K562 (cell line): ENCODE results near the gene CENPX. TPM values are rescaled to one million over a fixed set of nuclear protein-coding genes. Genes with fewer than 3 reads are reported as not detected.
A peak's percentile ranks its signal among the peaks of the same experiment; 100 is the strongest.

Source experiments
- ATAC-seq: fragments of 200-7000 bp; cut with Tn5 transposase; 3 replicates; pipeline ENCODE4 v1.9.1; 2020; ENCODE audit warnings: moderate library complexity
- BruUV-seq: library from RNA; stranded (reverse); fragments of 400-500 nt; replicated peaks from 2 replicates; lab custom pipeline; 2021; lab: Mats Ljungman, UMichigan
- CTCF ChIA-PET: fragments of 300-600 bp; formaldehyde crosslinking; extraction: SDS; loops from one replicate; lab custom pipeline; 2021; ENCODE audit warnings: low intra/inter-chr PET ratio; lab: Yijun Ruan, JAX
- POLR2A ChIA-PET: fragments of 300-600, 350-650 bp; sonication (Branson Sonifier 250); formaldehyde crosslinking; extraction: SDS; loops from one replicate; lab custom pipeline; 2021; ENCODE audit warnings: antibody characterized with exemption, inconsistent platforms; lab: Yijun Ruan, JAX
- DNase-seq, 4 experiments: peaks; one replicate each; pipeline versions ENCODE4 v3.0.0 to v3.0.0-alpha.2; 2011 to 2018; ENCODE audit warnings: low spot score in 3 of 4, mixed read lengths in 3 of 4; ENCODE audit errors: extremely low read depth in 1 of 4
- FAIRE-seq: peaks from 2 replicates; lab custom pipeline; 2011; peaks lifted over from hg19 to GRCh38; lab: Jason Lieb, UNC
- H2AFZ ChIP-seq: 2 replicates; pipeline ENCODE4 v1.6.0; 2011; ENCODE audit warnings: low read depth, low read length, control low read depth, inconsistent platforms
- H3K27ac ChIP-seq: fragments of 200-600 bp; 3 replicates; pipeline ENCODE4 v1.8.0; 2011; ENCODE audit warnings: low read depth, mild to moderate bottlenecking, control low read depth, inconsistent platforms, low read length, moderate library complexity, mixed read lengths; ENCODE audit errors: extremely low read depth
- H3K27me3 ChIP-seq, 2 experiments: fragments of 300-600 bp in 1 of 2; 2 replicates in 1 of 2; 3 replicates in 1 of 2; pipeline versions ENCODE4 v1.6.0 to v1.8.0; 2011; ENCODE audit warnings: inconsistent platforms in 2 of 2, low read length in 2 of 2, mild to moderate bottlenecking in 1 of 2, mixed read lengths in 1 of 2, moderate library complexity in 1 of 2; ENCODE audit not compliant: control insufficient read depth in 2 of 2, insufficient read depth in 2 of 2
- H3K36me3 ChIP-seq: fragments of 300-600 bp; 3 replicates; pipeline ENCODE4 v1.8.0; 2011; ENCODE audit warnings: mild to moderate bottlenecking, low read length, inconsistent platforms; ENCODE audit not compliant: control insufficient read depth, insufficient read depth
- H3K4me1 ChIP-seq, 2 experiments: fragments of 200-600 bp in 1 of 2; replicated peaks in 1 of 2; 2 replicates in 1 of 2; 3 replicates in 1 of 2; pipeline versions ENCODE4 v1.5.1 to v1.8.0; 2011; ENCODE audit warnings: inconsistent platforms in 2 of 2, low read length in 2 of 2, mild to moderate bottlenecking in 1 of 2, mixed read lengths in 1 of 2, moderate library complexity in 1 of 2; ENCODE audit not compliant: control insufficient read depth in 2 of 2, insufficient read depth in 2 of 2
- H3K4me2 ChIP-seq: 2 replicates; pipeline ENCODE4 v1.6.1; 2011; ENCODE audit warnings: low read length, control low read depth, inconsistent platforms, mixed read lengths; ENCODE audit not compliant: insufficient read depth
- H3K4me3 ChIP-seq: fragments of 200-600 bp; sonication (generic), shearing (Covaris generic); 2 replicates; pipeline ENCODE4 v1.5.1; 2016; ENCODE audit warnings: control low read depth, inconsistent platforms
- H3K79me2 ChIP-seq: fragments of 200-600 bp; 3 replicates; pipeline ENCODE4 v1.8.0; 2011; ENCODE audit warnings: low read length, inconsistent platforms; ENCODE audit not compliant: control insufficient read depth, insufficient read depth
- H3K9ac ChIP-seq, 2 experiments: 2 replicates each; pipeline versions ENCODE4 v1.6.0 to v1.6.1; 2011; ENCODE audit warnings: low read depth in 2 of 2, low read length in 2 of 2, control low read depth in 1 of 2, inconsistent platforms in 1 of 2, mild to moderate bottlenecking in 1 of 2, mixed read lengths in 1 of 2; ENCODE audit not compliant: insufficient read depth in 1 of 2
- H3K9me1 ChIP-seq: one replicate; pipeline ENCODE4 v1.6.0; 2011; ENCODE audit warnings: inconsistent platforms, mild to moderate bottlenecking, low read length, moderate library complexity; ENCODE audit not compliant: control insufficient read depth, insufficient read depth
- H3K9me3 ChIP-seq: replicated peaks from 2 replicates; pipeline ENCODE4 v1.5.1; 2011; ENCODE audit warnings: low read depth, low read length, inconsistent platforms; ENCODE audit not compliant: control insufficient read depth, insufficient read depth
- H4K20me1 ChIP-seq: replicated peaks from 2 replicates; pipeline ENCODE4 v1.6.1; 2011; ENCODE audit warnings: low read length, inconsistent platforms, mixed read lengths; ENCODE audit not compliant: control insufficient read depth, insufficient read depth
- PCBP1 ChIP-seq: fragments of 200-400 bp; formaldehyde crosslinking; IDR thresholded peaks from 2 replicates; pipeline ENCODE4 v1.6.1; 2018; ENCODE audit warnings: mild to moderate bottlenecking, low read depth, low read length; ENCODE audit not compliant: poor library complexity, severe bottlenecking
- POLR2B ChIP-seq: fragments of 450-650 bp; IDR thresholded peaks from 2 replicates; pipeline ENCODE4 v1.6.1; 2018; ENCODE audit warnings: low read depth; ENCODE audit not compliant: partially characterized antibody
- RBFOX2 ChIP-seq: fragments of 200-400 bp; formaldehyde crosslinking; IDR thresholded peaks from 2 replicates; pipeline ENCODE4 v1.6.1; 2017; ENCODE audit warnings: low read depth, mild to moderate bottlenecking, low read length, moderate library complexity
- RBM34 ChIP-seq: fragments of 200-400 bp; formaldehyde crosslinking; IDR thresholded peaks from 2 replicates; pipeline ENCODE4 v1.6.1; 2018; ENCODE audit warnings: low read length, borderline replicate concordance; ENCODE audit not compliant: insufficient read depth
- SNRNP70 ChIP-seq: fragments of 200-400 bp; formaldehyde crosslinking; optimal IDR thresholded peaks from 2 replicates; pipeline ENCODE3; 2017; ENCODE audit warnings: low read depth, low read length
- SUPT5H ChIP-seq: fragments of 450-650 bp; IDR thresholded peaks from 2 replicates; pipeline ENCODE4 v1.6.1; 2016
- ZNF277 ChIP-seq: fragments of 250-450 bp; sonication (Bioruptor Pico); IDR thresholded peaks from 2 replicates; pipeline ENCODE4 v1.8.0; 2022; ENCODE audit warnings: inconsistent platforms, mild to moderate bottlenecking, moderate library complexity, borderline replicate concordance
- ZNF282 ChIP-seq: sonication (generic); formaldehyde crosslinking; IDR thresholded peaks from 2 replicates; pipeline ENCODE4 v1.8.1; 2023; ENCODE audit warnings: missing genetic modification reagents
- ZNF347 ChIP-seq: fragments of 450-650 bp; formaldehyde crosslinking; IDR thresholded peaks from 2 replicates; pipeline ENCODE4 v1.4.0; 2020; ENCODE audit warnings: low read depth, mild to moderate bottlenecking, moderate library complexity
- ZNF655 ChIP-seq: fragments of 250-450 bp; sonication (Bioruptor Pico); IDR thresholded peaks from 2 replicates; pipeline ENCODE4 v1.5.0; 2021
- ZNF707 ChIP-seq: fragments of 250-450 bp; sonication (Bioruptor Pico); conservative IDR thresholded peaks from 2 replicates; pipeline ENCODE4 v1.8.0; 2022; ENCODE audit warnings: inconsistent platforms, mild to moderate bottlenecking, moderate library complexity
- ZNF766 ChIP-seq: fragments of 200-800 bp; sonication (Bioruptor generic); conservative IDR thresholded peaks from 2 replicates; pipeline ENCODE4 v1.6.1; 2016; ENCODE audit warnings: missing genetic modification characterization, missing compliant biosample characterization
- WGBS: fragments of 100-300 bp; shearing (Covaris generic); methylation state at CpG from one replicate; pipeline ENCODE4 v1.1.6; 2016; ENCODE audit warnings: low coverage, mixed read lengths; ENCODE audit not compliant: insufficient coverage; ENCODE audit errors: missing lambda C conversion rate; 5-methylcytosine and 5-hydroxymethylcytosine counted together
- in situ Hi-C: fragments of 300-500 bp; cut with MboI; formaldehyde crosslinking; loops from 4 replicates; pipeline ENCODE4 v1.15.0; 2018; ENCODE audit warnings: inconsistent platforms, mixed read lengths
- intact Hi-C: fragments of 100-400 bp; cut with micrococcal nuclease; formaldehyde crosslinking; loops from 2 replicates; pipeline ENCODE4 v1.14.2; 2022
- polyA plus RNA-seq, 8 experiments: library from polyadenylated mRNA; depleted of rRNA in 4 of 8; stranded (reverse) in 5 of 8; unstranded in 3 of 8; fragments of >200 nt; fragmentation: Nextera tagmentation in 2 of 8; fragmentation: Illumina TruSeq in 1 of 8; extraction: Ambion mirVana in 2 of 8; extraction: Trizol in 1 of 8; gene quantifications; 2 replicates each; pipeline versions ENCODE4 v1.2.1 to v1.2.3, GENCODE V29; 2011 to 2014; ENCODE audit warnings: inconsistent platforms in 1 of 8, missing spikeins in 1 of 8
- total RNA-seq, 7 experiments: library from RNA; depleted of rRNA in 6 of 7; stranded (reverse); fragments of >200 nt in 6 of 7; fragmentation: Illumina TruSeq in 2 of 7; extraction: Trizol in 2 of 7; gene quantifications; 2 replicates each; pipeline versions ENCODE4 v1.2.1 to v1.2.3, GENCODE V29; 2011 to 2021; ENCODE audit warnings: low replicate concordance in 1 of 7
- TF ChIP-seq, protein P1 (sequence below): fragments of 200-400 bp; formaldehyde crosslinking; IDR thresholded peaks from 2 replicates; pipeline ENCODE4 v1.6.1; 2017; ENCODE audit warnings: mild to moderate bottlenecking, low read depth, low read length, moderate library complexity
- TF ChIP-seq, protein P2 (sequence below): sonication (generic); formaldehyde crosslinking; IDR thresholded peaks from 2 replicates; pipeline ENCODE4 v1.8.0; 2022; ENCODE audit warnings: mild to moderate bottlenecking, missing genetic modification reagents, borderline replicate concordance

Gene CENPX
- total and polyA plus RNA-seq, 9 of the 15 experiments (the other 6 are each of a cell fraction or from before 2014, with no cell fraction given), result 32.7 to 352 (median 127) TPM

- POLR2A ChIA-PET, result interaction anchor here (0.6 to 0.9 kb wide), 4 partner anchors 10 to 28 kb away, joined by 3 to 4 read pairs (median 4); no protein-coding TSS in a partner anchor
- WGBS, result 81% methylated on average over 21 of the region's 29 CpGs
- in situ Hi-C loops, result no loop called here
- TF ChIP-seq, protein P1, sequence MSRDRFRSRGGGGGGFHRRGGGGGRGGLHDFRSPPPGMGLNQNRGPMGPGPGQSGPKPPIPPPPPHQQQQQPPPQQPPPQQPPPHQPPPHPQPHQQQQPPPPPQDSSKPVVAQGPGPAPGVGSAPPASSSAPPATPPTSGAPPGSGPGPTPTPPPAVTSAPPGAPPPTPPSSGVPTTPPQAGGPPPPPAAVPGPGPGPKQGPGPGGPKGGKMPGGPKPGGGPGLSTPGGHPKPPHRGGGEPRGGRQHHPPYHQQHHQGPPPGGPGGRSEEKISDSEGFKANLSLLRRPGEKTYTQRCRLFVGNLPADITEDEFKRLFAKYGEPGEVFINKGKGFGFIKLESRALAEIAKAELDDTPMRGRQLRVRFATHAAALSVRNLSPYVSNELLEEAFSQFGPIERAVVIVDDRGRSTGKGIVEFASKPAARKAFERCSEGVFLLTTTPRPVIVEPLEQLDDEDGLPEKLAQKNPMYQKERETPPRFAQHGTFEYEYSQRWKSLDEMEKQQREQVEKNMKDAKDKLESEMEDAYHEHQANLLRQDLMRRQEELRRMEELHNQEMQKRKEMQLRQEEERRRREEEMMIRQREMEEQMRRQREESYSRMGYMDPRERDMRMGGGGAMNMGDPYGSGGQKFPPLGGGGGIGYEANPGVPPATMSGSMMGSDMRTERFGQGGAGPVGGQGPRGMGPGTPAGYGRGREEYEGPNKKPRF, result no peak
- TF ChIP-seq RBM34 (no peak), POLR2B (peak; percentile 24), ZNF766 (CRISPR knock-in tag) (no peak), ZNF655 (CRISPR knock-in tag) (no peak), PCBP1 (no peak), ZNF707 (CRISPR knock-in tag) (no peak), ZNF347 (no peak), SNRNP70 (peak; percentile 61), ZNF282 (CRISPR knock-in tag) (no peak), RBFOX2 (peak; percentile 59), ZNF277 (CRISPR knock-in tag) (no peak), SUPT5H (no peak; the same call in 1 of the 2 replicates)
- TF ChIP-seq, protein P2, sequence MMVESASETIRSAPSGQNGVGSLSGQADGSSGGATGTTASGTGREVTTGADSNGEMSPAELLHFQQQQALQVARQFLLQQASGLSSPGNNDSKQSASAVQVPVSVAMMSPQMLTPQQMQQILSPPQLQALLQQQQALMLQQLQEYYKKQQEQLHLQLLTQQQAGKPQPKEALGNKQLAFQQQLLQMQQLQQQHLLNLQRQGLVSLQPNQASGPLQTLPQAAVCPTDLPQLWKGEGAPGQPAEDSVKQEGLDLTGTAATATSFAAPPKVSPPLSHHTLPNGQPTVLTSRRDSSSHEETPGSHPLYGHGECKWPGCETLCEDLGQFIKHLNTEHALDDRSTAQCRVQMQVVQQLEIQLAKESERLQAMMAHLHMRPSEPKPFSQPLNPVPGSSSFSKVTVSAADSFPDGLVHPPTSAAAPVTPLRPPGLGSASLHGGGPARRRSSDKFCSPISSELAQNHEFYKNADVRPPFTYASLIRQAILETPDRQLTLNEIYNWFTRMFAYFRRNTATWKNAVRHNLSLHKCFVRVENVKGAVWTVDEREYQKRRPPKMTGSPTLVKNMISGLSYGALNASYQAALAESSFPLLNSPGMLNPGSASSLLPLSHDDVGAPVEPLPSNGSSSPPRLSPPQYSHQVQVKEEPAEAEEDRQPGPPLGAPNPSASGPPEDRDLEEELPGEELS (CRISPR knock-in tag), result no peak
These were observed 34.3 kb upstream of the CENPX start for GRCh38 chr17:82056729-82057621.

More at GRCh38 chr17:82056729-82057621, 34.3 kb upstream of the CENPX start:
- peak; percentile 18 for ATAC-seq
- H3K27ac ChIP-seq, result no peak overlapping the region
- BruUV-seq, result TSS peak; percentile 41
- H3K4me2 ChIP-seq, result no peak overlapping the region
- DNase-seq, result no peak
- H3K9ac ChIP-seq, result peak overlapping the region in 1 of 2 experiments; percentile 79; a peak in 2 of 4 replicates
- FAIRE-seq, result no peak
- no peaks in the 10 kb centered on the region for H3K9me3 ChIP-seq
- peaks cover 15% of the 10 kb centered on the region for H3K79me2 ChIP-seq
- no peaks in the 10 kb centered on the region for H3K27me3 ChIP-seq
- CTCF ChIA-PET, result no interaction called here
- peaks cover 0 to 90% of the 10 kb centered on the region in 2 experiments; a peak in 3 of 5 replicates for H3K4me1 ChIP-seq
- intact Hi-C loops, result no loop called here
- no peaks in the 10 kb centered on the region for H3K9me1 ChIP-seq
- peaks cover 90% of the 10 kb centered on the region; the same call in 2 of the 3 replicates for H3K36me3 ChIP-seq
- peaks cover 11% of the 10 kb centered on the region for H4K20me1 ChIP-seq
- no peak overlapping the region for H2AFZ ChIP-seq
- no peak overlapping the region for H3K4me3 ChIP-seq
